NCI-H1436 treated with DMSO at 0.1 percent for 48 hours (cell line): ENCODE data around the gene PCED1A.
"Not testable (repeated sequence)": the region's sequence is repeated elsewhere in the genome, so short reads cannot be mapped to it uniquely, and the experiment has no call there.

Experiments used
- DNase-seq: peaks from one replicate; lab custom pipeline; 2025; lab: John Stamatoyannopoulos, UW

PCED1A gene

DNA sequence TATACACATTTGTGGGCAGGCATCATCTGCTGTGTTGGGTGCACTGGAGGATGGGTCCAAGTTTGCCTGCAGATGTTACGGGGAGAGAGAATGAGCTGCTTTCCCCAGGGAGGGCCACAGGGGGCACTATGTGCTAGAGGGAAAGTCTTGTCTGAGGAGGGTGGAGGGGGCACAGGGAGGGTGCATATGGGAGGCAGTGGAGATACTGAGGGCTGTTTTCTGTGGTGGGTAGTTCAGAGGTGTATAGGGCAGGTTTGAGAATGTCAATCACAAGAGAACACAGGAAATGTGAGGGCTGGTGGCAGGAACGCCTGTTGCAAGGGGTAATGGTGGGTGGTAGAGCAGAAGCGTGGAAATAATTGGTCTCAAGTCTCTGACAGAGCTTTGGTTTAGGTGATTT is 25.2 kb upstream of the PCED1A start:
- no peak for DNase-seq

DNA sequence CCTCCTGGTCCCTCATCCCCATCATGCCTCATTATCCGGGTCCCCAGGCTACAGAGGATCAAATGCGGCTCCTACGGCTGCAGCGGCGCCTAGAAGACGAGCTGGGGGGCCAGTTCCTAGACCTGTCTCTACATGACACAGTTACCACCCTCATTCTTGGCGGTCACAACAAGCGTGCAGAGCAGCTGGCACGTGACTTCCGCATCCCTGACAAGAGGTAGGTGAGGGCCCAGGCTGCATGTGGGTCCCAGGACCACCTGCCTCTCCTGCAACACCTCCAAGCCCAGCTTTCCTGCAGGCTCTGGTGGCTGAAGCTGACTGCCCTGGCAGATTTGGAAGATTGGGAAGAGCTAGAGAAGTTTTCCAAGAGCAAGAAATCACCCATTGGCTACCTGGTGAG is 24.6 kb upstream of the PCED1A start:
- no peak for DNase-seq

DNA sequence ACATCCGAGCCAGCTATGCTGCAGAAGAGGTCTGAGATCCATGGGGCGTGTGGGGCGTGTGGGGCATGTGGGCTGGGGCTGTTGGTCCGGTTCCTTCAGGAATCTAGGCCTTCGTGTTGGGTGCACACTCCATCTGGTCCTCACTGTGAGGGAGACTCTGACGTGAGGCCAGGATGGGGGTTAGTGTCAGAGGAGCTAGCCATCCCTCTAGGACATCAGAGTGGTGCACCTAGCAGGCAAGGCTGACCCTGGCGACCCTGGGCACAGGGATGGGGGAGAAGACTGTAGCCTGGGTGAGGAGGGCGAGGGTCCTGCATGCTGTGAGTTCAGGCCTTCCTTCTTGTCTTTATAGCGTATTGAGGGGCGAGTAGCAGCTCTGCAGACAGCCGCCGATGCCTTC is 24.2 kb upstream of the PCED1A start:
- no peak for DNase-seq

DNA sequence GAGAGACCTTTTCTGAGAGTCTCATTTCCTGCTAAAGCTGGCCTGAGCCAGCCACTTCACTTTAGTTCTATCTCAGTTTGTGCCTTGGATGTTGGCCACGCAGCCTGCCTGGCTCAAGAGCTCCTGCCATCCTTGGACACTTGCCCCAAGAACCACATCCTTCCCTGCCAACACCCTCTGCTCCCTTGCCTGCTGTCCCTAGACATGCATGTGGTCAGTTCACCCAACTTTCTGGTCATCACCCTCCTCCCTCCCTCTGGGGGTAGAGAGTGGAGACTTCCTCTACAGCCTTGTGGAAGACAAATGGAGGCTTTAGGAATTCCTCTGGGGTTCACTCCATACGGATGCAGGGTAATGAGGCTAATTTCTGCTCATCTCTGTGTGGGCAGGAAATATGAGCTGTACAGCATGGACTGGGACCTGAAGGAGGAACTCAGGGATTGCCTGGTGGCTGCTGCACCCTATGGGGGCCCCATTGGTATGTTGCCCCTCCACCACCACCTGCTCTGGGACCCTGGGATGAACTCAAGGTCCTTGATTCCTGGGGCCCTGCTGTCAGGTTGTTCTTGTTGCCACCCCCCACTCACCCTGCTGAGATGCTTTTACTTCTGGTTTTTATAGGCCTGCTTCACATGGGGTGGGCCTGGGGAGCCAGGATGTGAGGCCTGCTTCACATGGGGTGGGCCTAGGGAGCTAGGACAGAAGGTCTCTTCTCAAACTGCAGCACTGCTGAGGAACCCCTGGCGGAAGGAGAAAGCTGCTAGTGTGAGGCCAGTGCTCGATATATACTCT is 19.1 kb upstream of the PCED1A start:
- DNase-seq = no peak

DNA sequence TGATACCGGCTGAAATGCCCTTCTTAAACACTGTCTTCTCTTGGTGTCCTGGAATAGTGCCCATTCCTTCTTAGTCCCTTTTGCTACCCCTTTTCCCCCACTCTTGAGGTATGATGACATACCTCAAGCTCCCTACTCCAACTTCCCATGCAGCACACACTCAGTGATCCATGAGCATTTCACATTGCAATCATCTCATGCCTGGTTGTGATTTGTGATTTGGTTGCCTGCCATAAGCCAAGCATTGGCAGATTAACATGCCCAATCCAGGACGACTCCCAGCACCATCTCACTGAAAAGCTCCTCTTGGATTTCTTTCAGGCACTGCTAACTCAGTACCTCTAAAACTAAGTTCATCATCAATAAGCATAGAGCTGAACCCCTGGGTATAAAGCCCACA is 18.1 kb upstream of the PCED1A start:
- no peak for DNase-seq

DNA sequence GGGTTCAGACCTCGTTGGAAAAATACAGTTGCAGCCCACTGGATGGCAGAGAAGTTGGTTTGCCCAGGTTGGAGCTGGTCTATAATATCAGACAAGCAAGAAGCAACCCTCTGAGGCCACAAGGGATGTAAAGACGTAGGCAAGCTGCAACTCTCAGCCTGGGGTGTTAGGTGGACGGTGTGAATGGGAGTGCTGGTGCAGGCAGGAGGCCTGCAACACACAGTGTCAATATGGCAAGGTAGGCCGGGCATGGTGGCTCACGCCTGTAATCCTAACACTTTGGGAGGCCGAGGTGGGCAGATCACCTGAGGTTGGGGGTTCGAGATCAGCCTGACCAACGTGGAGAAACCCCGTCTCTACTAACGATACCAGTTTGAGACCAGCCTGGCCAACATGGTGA is 10.6 kb upstream of the PCED1A start:
- no peak for DNase-seq

DNA sequence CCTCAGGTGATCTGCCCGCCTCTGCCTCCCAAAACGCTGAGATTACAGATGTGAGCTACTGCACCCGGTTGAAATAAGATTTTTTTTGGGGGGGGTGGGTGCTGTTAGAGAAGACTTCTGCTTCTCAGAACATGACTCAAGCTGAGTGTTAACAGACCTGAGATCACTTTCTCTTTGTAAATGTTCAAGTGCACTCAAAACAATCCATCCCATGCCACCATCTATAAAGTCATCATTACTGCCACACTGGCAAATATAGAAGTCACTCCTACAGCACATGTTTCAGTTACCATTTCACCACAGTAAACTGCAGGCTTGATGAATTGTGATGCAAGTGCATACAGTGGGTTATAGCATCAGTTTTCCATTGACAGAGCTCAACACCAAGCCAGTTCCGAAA is 9.1 kb upstream of the PCED1A start:
- DNase-seq = no peak

DNA sequence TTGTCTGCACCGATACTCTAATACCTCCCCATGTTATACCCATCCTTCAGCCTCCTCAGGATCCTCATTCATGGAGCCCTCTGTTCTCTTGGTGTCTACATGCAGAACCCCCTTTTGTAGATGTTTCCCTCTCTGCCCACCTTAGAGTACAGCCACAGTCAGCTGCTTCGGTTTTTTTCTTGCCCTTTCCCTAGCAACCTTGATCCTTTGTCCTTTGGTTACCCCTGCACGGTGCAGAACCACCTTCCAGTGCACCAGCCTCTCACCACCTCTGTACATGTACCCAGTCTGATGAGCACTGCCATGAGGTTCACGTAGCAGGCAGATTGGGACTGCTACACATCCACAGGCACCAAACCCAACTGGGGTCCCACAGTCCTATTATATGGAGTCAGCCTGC is 7.3 kb upstream of the PCED1A start:
- DNase-seq = no peak

DNA sequence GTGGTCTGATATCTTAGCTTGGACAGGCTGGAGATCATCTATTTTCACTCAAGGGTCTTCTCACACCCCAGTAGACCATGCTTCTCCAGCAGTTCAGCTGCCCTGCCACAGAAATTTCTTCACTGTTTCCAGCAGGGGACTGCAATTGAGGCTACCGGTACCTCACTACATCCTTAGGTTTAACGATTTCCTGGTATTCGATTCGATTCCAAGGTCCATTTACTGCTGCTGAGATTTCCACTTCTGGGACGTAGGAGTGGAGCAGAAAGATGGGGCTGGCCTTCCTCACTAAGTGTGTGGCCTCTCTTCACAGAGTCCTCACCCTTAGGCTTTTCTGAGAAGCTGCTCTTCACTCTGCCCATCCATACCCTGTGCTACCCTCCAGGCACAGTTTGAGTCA is 6.2 kb upstream of the PCED1A start:
- DNase-seq = no peak

DNA sequence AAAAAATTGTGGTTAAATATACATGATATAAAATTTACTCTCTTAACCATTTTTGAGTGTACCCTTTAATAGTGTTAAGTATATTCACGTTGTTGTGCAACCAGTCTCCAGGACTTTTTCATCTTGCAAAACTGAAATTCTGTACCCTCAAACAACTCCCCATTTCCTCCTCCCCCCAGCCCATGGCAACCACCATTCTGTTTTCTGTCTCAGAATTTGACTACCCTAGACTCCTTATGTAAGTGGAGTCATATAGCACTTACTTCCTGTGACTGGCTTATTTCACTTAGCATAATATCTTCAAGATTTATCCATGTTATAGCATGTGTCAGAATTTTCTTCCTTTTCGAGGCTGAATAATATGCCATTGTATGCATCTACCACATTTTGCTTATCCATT is 5.2 kb upstream of the PCED1A start:
- DNase-seq = no peak

DNA sequence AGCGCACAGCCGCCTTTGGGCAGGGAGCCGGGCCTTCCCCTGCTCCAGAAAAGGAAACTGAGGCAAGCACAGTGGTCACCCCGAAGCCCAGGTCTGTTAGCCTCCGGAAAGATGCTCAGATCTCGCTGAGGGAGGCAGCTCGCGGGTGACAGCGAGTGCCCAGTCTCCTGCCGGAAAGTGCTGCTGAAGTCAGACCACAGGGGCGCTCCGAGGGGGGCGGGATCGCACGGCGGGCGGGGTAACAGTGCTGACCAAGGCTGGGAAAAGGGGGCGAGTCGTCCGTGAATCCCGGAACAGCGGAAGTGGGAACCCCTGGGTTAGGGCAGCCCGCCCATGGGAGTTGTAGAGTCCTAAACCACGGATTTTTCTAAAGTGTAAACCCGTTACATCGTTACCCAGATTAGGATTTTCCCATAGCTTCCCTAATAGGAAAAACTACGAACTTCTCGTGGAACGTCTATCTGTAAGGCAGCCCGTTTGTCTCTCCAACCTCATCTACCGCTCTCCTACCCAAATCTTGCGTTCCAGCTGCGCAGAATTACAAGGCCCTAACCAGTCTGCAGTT is 594 bp upstream of the PCED1A start:
- no peak for DNase-seq

DNA sequence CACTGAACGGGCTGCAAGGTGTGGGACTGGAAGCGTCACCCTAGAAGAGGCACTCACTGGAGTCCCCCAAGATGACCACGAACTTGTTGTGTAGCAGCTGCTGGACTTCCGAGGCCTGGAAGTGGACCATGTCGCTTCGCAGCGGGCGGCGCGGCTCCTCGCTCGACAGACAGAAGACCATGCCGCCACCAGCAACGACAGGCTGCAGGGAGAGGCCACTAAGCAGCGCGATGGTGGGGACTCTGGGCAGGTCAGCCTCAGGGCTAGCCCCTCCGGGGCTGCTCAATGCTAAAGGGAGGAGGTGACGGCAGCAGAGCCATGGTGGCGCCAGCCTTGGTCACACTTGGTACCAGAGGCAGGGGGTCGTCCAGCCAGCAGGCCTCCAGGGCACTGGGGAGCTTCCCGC is 720 bp downstream of the PCED1A start:
- DNase-seq = no peak

DNA sequence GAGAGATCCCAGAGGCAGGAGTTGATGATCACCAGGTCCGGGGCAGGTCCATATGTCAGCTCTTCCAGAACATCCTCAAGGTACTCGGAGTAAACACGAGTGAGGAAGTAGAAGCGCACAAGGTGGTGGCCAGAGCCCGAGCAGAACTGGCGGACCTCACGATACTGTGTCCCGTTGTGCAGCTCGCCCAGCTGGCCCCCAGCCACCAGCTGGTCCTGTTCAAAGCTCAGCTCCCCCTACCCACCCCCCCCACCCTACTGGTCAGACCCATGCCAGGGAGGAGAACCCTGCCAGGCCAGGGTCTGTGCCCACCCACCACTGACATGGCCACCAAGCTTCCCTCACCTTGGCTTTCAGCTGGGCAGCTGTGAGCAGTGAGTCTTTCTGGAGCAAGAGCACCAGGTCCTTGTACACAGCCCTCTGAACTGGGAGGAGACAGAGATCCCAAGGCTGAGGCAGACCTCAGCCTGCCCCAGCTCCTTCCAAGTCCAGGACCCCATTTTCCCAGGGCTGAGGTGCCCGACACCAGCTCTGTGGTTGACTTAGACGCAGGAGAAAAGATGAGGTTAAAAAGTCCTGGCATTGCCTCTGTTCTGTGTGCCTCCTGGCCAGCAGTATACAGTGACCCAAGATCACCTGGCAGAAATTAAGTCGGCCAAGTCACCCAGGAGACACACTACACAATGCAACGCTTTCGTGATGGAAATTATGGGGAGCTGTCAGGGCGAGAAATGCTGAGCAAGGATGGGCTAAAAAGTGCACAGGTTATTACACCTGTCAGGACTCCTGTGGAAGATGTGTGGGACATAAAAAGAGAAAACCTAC is 1.4 kb downstream of the PCED1A start:
- DNase-seq = no peak

DNA sequence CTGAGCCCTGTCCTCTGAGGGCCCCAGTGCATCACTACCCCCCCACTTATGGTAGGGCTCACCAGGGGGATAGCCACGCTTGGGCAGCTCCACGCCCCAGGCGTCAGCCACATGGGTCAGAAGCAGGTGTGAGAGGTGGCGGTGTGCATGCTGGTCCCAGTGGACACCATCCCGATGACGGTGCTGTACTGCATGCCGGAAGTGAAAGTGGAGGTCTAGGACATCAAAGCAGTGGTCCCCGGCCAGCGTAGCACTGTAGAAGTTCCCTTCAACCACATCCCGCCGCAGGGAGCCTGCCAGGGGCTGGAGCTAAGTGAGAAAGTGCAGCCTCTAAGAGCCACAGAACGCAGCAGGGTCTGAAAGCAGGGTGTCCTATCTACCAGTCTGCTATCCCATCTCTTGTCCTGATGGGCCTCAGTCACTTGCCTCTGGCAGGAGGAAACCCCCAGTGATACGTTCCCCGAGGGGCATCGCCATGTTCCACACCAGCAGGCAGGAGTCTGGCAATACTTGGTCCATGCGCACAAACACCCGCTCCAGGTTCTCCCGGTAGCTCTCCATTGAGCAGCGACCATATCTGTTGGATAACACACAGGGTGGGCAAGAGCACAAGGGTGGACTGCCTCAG is 2.2 kb downstream of the PCED1A start:
- DNase-seq = no peak

DNA sequence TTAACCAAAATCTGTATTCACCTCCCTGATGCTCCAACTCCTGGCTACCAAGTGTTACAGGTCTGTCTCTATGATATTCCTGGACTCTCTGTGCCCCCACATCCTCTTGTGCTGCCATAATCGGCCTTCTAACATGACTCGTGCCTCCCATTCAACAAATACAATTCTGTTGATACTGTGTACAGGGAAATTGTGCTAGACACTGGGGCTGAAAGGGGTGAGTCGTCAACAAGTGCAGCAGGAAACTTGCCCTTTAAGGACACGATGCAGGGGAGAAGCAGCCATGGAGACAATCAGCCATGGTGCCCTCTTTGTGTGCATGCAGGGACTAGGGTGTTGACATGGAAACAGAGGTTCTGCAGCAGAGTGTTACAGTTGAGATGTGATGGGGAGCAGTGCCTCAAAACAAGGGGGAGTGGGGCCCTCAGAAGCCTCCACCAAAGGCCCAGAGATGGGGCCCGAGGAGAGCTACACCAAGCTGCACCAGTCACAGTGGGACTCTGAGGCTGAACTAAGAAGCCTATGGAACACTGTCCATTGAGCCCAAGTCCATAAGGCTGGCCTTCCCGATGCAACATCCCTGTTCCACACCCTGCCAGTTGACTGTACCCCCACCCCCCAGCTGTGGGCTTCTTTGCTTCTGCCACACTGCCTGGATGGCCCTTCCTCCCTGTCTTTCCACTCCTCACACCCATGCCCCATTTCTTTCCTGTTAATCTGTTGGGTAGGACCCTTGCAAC is 3.1 kb downstream of the PCED1A start:
- DNase-seq = no peak

DNA sequence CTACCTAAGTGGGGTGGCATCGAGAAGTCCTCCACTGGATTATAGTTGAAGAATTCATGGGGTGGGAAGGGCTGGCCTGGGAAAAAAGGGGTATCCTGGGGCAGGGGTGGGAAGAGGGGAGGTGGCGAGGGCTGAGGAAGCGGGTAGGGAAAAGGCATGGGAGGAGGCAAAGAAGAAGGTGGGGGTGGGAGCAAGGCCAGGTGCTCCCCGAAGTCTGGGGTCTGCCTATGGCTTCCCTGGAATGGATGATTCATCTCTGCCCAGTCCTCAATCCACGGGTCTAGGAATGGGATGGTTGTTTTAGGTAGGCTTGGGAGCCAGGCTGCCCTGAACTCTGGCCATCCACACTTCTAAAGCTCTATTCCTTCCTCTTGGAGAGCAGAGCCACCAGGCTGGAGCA is 4.4 kb downstream of the PCED1A start:
- no peak for DNase-seq

DNA sequence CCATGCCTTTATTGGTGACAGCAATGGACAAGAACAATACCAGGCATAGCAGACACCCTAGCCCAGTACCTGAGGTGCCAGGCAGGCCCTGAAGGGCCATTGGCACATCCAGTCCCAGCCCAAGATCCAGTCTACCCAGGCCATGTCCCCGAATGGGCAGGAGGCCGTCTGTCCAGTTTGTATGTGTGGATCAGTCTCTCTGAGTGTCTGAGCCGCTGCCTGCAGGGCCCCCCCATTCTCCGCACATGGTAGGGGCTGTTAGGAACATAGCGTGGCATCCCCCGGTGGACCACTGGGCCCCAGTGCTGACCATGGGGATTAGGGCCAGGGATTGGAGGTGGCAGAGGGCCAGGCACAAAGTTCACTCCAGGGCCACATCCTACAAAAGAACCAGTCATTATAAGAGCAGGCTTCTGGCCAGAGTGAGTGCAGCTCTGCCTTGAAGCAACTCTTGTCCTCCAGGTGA is 5.1 kb downstream of the PCED1A start:
- DNase-seq = no peak

DNA sequence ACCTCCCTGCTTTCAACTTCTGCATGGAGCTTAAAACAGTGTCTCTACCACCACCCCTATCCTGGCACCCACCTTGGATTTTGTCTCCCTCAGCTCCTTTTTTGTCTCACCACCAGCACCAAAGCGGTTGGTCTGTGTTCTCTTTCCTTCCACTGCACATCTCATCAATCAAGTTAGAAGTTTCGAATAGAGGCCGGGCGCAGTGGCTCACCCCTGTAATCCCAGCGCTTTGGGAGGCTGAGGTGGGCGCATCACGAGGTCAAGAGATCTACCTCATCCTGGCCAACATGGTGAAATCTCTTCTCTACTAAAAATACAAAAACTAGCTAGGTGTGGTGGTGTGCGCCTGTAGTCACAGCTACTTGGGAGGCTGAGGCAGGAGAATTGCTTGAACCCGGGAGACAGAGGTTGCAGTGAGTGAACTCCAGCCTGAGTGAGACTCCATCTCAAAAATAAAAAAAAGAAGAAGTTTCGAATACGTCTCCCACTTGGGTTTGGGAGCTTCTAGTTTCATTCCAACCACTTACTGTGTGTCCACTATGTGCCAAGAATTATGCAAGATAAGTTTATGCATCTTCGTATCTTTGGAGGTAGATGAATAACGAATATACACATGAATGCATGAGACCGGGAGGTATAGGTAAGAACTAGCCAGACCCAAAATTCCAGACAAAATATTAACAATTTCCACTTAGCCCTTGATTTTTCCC is 5.9 kb downstream of the PCED1A start:
- no peak for DNase-seq

DNA sequence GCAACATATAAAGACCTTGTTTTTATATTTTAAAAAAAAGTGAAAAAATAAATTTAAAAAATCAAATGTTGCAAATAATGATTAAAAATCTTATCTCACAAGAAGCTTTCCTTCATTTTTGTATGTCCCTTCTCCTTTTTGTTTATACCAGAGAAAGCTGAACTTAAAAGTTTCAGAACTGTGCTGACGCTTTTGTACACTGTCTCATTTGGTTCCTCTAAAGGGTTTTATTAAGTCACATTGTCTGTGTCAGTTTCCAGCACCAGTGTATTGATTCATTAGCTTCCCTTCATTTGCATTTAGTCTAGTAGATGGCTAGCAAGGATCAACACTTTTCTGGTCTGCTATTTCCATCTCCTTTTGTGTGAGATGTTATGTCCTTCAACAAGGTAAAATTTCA is 6.7 kb downstream of the PCED1A start:
- DNase-seq = no peak

DNA sequence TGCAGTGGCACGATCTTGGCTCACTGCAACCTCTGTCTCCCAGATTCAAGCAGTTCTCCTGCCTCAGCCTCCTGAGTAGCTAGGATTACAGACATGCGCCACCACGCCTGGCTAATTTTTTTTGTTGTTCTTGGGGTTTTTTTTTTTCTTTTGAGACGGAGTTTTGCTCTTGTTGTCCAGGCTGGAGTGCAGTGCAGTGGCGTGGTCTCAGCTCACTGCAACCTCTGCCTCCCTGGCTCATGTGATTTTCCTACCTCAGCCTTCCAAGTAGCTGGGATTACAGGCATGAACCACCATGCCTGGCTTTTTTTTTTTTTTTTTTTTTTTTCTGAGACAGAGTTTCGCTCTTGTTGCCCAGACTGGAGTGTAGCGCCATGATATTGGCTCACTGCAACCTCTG is 9.2 kb downstream of the PCED1A start:
- not testable (repeated sequence) for DNase-seq

DNA sequence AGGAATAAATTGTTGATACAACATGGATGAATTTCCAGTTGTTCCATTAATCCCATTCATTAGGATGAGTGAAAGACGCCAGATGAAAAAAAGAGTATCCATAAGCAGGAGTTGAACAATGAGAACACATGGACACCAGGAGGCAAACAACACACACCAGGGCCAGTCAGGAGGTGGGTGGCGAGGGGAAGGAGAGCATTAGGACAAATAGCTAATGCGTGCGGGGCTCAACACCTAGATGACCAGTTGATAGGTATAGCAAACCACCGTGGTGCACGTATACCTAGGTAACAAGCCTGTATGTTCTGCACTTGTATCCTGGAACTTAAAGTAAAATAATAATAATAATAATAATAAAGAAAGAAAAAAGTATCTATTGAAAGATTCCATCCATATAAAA is 11.1 kb downstream of the PCED1A start:
- DNase-seq = no peak
